ENCODE measurements around the gene FNDC5.

GRCh38 chr1:32917521-32917920 lies 46.8 kb upstream of the FNDC5 start:
- no peak for TF ChIP-seq EZH2 (IDR thresholded peaks at IDR 0.05; ENCODE audit: insufficient read depth, poor library complexity, severe bottlenecking)
- TF ChIP-seq EZH2phosphoT487 (IDR thresholded peaks at IDR 0.05; ENCODE audit: insufficient read depth, low read depth): no peak
